ENCODE results near the gene AURKB.

The AURKB gene

GRCh38 chr17:8161289-8162232 lies 48.8 kb downstream of the AURKB start:
- no peak for DNase-seq (ENCODE audit: low spot score)

DNA sequence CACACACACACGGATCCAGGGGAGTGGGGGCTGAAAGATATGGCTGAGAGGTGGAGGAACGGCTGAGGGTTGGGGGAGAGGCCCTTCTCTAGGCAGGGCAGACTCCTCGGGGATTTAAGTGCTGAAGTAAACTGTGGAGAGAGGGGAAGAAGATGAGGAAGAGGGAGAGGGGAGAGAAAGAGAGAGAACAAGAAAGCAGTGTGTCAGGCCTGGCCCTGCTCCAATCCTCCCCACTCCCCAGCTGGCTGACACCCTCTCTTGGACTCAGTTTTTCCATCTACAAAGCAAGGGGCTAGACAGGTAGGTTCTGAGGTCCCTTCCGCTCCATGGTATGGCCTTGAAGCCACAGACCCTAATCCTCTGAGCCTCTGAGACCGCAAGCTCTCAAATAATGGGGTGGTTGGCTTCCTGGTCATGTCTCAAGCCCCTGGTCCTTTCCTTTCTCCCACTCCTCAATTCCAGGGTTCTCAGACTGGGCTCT lies 49.6 kb downstream of the AURKB start:
- DNase-seq (ENCODE audit: low spot score) = no peak

GRCh38 chr17:8160224-8160577 lies 50.2 kb downstream of the AURKB start:
- DNase-seq (ENCODE audit: low spot score) = no peak

DNA sequence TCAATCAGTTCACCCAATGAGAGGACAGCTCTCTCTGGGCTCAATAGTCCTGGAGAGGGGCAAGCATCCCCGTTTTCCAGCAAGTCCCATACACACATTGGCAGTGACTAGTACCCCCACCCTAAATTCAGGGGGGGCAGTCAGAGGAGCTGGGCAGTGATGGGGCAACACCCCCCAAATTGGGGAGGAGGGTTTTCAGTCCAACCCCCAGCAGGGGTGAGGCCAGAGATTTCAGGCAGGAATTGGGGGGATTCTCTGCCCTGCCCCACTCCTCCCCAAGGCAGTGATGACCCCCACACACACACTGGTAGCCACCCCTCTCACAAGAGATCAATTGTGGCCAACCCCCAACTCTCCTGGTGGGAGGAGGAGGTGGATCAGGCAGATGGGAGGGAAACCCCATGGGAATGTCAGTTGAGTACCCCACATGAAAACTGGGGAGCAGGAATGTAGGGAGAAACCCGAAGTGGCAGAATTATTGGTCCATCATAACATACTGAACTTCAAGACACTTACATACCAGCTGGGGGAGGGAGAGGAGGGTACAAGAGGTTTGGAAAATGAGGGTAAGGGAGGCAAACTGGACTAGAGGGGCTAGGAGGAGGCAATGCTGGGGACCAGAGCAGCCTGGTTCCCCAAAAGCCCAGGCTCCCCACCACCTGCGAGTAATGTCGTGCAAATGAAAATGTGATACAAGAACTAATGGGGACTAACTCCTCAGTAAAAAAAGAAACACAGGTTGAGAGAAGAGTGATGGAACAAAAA lies 50.7 kb downstream of the AURKB start:
- no peak for DNase-seq (ENCODE audit: low spot score)

DNA sequence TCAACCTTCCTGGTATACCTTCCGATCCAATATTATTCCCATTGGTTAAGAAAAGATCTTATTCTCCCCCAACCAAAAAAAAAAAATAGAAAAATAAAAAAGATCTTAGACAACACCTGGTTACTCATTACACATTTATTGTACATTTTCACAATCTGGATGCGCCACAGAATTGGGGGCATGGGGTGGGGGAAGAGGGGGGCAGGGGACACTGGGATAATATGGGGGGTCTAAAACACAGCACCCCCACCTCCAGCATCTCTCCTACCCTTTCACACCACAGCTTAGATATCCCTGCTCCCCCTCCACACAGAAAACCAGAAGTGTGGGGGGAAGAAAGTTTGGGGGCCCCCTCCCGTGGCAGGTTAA lies 51.4 kb downstream of the AURKB start:
- no peak for DNase-seq (ENCODE audit: low spot score)

DNA sequence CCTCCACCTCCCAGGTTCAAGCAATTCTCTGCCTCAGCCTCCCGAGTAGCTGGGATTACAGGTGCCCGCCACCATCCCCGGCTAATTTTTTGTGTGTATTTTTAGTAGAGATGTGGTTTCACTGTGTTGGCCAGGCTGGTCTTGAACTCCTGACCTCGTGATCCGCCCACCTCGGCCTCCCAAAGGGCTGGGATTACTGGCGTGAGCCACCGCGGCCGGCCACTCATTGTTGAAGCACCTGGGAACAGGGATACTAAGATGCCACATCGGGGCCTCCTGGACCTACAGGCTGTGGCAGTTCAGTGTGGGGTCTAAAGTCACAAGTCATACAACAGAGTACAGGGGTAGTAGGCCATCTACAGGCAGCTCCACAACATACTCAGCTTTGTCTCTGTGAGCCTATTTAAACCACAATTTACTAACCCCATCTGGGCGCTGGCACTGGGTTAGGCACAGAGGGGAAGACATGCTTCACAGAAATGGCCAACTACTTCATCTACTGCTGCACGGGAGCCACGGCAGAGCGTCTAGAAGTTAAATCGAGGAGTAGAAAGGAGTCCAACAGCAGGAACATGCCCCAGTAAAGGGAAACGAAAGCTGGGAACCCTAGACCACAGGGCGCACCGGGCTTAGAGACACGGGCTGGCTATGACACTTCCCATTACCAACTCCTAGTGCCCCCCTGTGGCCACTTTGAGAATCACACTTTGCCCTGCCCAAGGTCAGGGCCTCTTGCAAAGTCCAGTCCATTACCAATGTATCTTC lies 51.9 kb downstream of the AURKB start:
- peak; percentile 91 for DNase-seq (ENCODE audit: low spot score)

DNA sequence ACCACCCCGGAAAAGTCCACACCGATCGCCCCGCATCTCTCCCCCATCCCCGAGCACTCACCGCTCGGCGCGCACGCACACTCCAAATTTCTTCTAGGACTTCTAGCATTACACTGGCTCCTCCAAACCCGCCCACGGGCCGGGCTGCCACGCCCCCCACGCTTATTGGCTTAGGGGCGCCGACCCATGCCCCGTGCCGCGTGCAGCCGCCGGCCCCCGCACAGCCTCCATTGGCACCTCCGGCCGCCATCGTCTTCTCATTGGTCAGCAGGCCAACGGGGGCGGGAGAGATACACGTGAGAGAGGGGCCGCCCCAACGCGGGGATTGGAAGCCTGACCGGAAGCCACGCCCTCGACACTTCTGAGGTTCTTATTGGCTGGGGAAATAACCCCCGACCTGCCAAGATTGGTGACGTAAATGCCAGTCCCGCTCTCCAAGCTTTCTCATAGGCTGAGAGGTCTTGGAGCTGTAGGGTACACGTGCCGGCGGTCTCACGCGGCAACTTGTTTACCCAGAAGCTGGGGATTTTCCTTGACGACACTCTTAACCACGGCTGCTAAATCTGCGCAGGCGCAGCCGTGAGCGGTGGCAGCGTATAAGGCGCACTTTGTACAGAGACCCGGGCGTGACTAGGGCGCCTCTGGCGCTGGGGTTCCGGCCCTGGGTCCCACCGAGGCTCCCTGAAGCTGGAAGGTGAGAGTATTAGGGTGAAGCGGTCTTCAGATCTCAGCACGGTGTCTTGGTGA lies 54.0 kb downstream of the AURKB start:
- DNase-seq (ENCODE audit: low spot score) = peak; percentile 100

- DNase-seq (ENCODE audit: low spot score) = no peak
Observed at GRCh38 chr17:8155996-8156245, 54.5 kb downstream of the AURKB start.

GRCh38 chr17:8155231-8155995 lies 55.0 kb downstream of the AURKB start:
- DNase-seq (ENCODE audit: low spot score) = no peak
